H7 (cell line): ENCODE results near the gene COBL. TPM values are rescaled to one million over a fixed set of nuclear protein-coding genes. Genes with fewer than 3 reads are reported as not detected.

Experiments used
- DNase-seq: peaks from one replicate; pipeline ENCODE4 v3.0.0; 2012
- H3K27me3 ChIP-seq: 2 replicates; pipeline ENCODE4 v1.6.0; 2011; ENCODE audit warnings: mild to moderate bottlenecking, low read length; ENCODE audit not compliant: control insufficient read depth, insufficient read depth
- H3K36me3 ChIP-seq: replicated peaks from 2 replicates; pipeline ENCODE4 v1.5.1; 2011; ENCODE audit warnings: low read length; ENCODE audit not compliant: control insufficient read depth, insufficient read depth
- H3K4me3 ChIP-seq: 2 replicates; pipeline ENCODE4 v1.5.1; 2011; ENCODE audit warnings: low read depth, mild to moderate bottlenecking, control low read depth, low read length, moderate library complexity; ENCODE audit not compliant: insufficient read depth
- total RNA-seq: library from RNA; depleted of rRNA; stranded (reverse); fragments of >200 nt; shearing (Covaris generic); gene quantifications from 2 replicates; pipeline ENCODE4 v1.2.3, GENCODE V29; 2014

COBL gene
- total RNA-seq, 1 experiment from 2014 or later = 4.6 TPM

DNA sequence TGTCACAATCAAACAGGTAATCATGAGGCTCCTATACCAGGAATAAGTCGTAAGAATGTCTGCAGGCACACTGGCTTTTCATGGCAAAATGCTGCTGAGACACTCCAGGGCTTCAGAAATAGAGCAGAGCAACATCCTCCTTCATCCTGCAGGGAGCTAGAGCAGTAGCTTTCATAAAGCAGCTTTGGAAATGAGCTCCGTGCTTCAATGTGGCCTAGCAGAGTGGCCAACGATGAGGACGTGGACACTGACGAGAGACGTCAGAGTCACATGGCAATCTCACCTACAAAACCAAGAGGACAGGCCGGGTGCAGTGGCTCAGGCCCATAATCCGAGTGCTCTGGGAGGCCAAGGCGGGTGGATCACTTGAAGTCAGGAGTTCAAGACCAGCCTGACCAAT lies 9.8 kb downstream of the COBL start:
- H3K4me3 ChIP-seq = no peak overlapping the region
- no peaks in the 10 kb centered on the region for H3K27me3 ChIP-seq
- no peak for DNase-seq
- H3K36me3 ChIP-seq = no peaks in the 10 kb centered on the region; the same call in 1 of the 2 replicates

DNA sequence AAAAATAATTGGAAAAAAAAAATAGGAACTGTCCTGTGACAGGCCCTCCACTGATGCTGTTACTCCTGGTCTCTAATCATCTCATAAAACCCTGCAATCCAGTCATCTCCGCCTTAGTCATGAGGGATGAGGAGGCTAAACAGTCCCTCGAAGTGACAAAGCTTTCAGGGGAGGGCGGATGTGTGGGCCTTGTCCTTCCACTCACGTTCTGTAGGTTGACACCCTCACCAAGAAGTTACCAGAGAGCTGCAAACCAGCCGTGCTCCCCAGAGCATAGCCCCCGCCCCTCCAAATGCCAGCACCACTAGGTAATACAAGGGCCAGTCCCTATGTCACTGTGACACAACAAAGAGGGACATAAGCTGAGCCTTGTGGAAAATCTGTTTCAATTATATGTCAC lies 11.9 kb downstream of the COBL start:
- Histone ChIP-seq H3K4me3 (no peak overlapping the region), H3K27me3 (no peaks in the 10 kb centered on the region), H3K36me3 (no peaks in the 10 kb centered on the region)
- DNase-seq = no peak

DNA sequence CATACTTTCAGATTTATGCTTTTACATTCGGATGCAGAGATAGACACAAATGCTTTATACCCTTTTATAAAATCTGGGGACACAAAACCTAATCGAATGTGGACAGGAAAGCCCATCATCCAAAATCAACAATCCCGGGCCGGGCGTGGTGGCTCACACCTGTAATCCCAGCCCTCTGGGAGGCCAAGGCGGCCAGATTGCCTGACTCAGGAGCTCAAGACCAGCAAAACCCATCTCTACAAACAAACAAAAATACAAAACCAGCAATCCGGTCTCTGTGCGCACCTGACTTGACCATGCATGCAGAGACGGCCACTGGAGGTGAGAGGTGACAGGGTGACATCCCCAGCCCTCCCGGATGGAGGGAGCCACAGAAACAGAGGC lies 13.5 kb downstream of the COBL start:
- Histone ChIP-seq H3K27me3 (no peaks in the 10 kb centered on the region), H3K4me3 (no peak overlapping the region), H3K36me3 (no peaks in the 10 kb centered on the region)
- DNase-seq = no peak

DNA sequence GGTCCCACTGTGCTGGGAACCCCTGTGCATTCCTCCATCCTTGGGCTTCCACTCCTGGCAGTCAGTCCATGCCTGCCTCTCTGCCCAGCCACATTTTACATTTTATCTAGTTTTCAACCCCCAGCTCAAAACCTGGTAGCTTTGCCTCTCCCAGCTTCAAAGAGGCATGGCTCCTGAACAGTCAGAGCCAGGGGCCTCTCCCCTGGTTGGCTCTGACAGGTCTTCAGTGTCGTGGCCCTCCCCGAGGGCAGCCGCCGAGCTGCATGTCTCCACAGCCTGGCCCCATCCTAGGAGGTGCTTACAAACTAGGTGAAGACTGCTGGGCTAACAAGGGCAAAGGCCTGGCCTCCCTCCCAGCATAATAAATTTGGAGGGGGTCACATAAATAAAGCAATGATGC lies 14.8 kb downstream of the COBL start:
- no peak for DNase-seq
- H3K27me3 ChIP-seq = no peaks in the 10 kb centered on the region
- no peaks in the 10 kb centered on the region for H3K36me3 ChIP-seq
- no peak overlapping the region for H3K4me3 ChIP-seq

DNA sequence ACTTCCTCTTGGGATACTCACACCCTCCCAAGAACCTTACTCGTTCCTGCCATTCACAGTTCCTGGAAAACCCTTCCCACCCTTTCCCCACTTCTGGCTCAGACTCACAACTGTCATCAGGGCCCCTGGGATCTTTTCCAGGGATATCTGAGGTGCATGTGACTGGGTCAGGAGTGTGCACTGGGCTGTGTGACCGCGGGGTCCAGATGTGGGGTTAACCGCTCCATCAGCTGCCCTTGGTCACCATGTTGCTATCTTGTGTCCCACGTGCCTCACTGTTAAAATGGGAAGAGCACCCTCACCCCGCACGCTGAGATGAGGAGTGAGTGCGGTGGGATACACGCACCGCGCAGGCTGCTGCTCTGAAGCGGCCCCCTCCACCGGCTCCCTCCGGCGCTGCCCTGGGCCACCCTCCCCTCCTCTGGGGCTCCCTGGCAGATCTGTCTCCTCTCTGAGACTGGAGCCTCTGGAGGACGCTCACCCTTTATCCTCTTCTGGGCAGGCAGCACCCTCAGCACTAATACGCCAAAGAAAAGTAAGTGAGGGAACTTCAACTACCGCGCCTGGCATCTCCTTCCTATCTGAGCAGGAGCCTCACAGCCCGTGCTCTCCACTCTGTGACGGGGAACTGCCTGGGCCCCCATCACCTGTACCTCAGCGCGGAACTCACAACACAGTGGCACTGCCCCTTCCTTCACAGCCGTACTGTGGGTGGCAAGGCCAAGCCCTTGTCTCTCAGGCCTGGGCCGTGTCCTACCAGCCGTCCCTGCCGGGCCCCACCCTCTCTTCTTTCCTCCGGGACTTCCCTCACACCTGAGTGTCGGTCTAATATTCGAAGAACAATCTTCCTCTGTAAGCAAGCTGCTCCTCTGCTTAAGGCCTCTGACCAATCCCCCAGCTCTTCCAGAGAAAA lies 15.6 kb downstream of the COBL start:
- DNase-seq = no peak
- Histone ChIP-seq H3K4me3 (no peak overlapping the region), H3K36me3 (no peaks in the 10 kb centered on the region), H3K27me3 (no peaks in the 10 kb centered on the region)

DNA sequence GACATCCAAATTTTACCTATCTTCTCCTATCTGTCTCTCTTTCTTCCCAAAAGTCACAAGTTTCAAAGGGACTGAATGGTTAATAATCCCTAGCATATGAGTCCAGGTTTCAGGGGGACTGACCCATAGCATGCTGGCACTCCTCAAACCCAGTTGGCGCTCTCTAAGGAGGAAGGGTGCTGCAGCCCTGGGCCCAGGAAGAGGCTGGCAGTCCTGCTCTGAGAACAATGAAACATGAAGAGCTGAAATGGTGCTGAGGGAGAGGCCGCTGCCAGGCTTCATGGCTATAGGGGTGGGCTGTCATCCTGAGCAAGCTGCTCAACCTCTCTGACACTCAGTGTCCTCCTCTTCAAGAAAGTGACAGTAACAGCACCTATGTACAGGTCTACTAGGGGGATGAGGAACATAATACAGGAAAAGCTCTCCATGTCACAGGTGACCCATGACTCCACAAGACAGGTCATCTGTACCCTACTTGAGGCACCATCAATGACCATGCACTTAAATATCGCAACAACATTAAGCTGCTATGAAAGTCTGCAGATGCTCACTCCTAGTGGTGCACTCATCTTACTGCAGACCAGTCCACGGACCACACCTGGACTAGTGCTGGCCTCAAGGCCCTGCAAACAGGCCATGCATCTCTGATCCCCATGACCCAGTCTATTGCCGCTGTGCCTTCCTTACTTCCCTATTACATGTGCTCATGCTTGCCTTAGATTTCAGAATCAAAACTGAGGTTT lies 17.0 kb downstream of the COBL start:
- DNase-seq = peak; percentile 43
- Histone ChIP-seq H3K27me3 (no peaks in the 10 kb centered on the region), H3K36me3 (no peaks in the 10 kb centered on the region), H3K4me3 (no peak overlapping the region)

DNA sequence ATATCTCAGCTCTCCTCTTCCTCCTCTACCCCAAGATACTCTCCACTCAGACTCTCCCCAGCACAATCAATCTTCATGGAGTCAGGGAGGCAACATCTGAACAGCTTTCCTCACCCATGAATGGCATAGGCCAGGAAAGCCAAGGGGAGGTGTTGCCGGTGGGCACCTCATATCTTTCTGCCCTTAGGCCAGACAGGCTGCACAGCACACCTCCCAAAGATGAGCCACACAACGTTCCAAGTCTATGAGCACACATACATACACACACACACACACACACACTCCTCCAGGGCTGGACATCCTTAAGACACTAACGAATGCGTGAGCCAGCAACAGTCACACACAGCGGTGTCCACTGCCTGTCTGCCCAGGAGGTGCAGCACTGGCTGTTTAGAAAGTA lies 17.7 kb downstream of the COBL start:
- no peak for DNase-seq
- Histone ChIP-seq H3K36me3 (no peaks in the 10 kb centered on the region), H3K4me3 (no peak overlapping the region), H3K27me3 (no peaks in the 10 kb centered on the region)

DNA sequence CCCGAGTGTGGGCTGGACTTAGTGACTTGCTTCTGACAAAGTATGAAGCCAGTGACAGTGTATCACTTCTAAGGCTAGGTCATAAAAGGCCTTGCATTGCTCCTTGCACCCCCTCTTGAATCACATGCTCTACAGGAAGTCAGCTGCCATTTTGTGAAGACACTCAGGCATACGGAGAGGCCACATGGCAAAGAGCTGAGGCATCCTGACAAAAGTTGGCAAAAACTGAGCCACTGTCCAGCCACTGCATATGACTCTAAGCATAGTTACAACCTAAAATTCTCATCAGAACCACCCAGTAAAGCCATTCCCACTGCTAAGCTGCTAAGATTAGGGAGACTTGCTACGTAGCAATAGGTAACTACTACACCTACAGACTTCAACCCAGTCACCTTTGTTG lies 18.6 kb downstream of the COBL start:
- no peak overlapping the region for H3K4me3 ChIP-seq
- no peaks in the 10 kb centered on the region for H3K27me3 ChIP-seq
- no peak for DNase-seq
- no peaks in the 10 kb centered on the region for H3K36me3 ChIP-seq

DNA sequence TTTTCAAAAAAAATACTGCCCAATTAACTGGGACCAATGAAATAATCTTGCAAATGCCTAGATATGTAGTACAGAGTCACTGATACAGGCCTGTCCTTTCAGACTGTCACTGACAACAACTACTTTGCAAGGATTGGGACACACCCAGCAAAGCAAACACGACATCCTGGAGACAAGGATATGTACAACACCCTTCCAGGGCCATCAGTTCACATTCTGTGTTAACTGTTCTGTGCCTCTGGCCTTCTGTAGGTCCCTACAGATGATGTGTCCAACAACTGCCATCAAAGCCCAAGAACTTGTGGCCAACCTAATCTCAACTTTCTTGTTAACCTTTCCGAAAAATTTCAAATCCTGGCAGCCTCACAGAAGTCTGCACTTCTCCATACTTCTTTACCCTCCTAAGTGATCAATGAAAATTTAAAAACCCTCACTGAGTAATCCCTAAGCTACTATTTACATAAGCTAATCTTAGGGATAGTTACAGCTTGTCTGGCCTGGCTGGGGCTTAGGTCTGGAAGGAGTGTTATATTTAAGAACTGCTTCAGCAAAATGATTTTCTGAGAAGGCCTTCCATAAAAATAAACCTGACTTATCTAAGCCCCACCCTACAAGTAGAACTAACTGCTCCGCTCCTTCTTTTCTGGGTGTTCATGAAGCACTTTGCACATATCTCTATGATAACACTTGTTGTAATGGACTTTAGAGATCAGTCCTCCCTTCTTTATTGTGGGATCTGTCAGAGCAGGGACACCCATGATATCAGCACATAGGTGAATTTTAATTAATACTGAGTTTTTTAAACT lies 21.0 kb downstream of the COBL start:
- Histone ChIP-seq H3K27me3 (no peaks in the 10 kb centered on the region), H3K36me3 (no peaks in the 10 kb centered on the region), H3K4me3 (no peak overlapping the region)
- no peak for DNase-seq

DNA sequence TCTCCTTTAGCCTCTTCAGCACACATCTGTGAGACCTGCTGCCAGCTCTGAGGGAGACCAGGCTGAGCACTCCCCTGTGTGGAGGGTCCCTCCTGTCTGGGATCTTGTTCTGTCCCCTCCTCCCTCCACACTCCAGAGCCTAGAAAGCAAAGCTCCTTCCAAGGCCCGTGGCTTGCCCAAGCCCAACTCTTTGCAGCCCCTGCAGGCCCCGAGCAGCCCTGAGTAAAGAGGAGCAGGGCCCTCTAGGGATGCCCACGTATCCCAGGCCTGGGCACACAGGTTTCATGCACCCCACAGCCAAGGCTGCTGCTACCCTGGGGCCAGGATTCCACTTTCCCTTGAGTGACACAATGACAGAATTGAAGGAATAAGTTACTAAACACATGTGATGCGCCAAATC lies 24.0 kb downstream of the COBL start:
- no peak for DNase-seq
- H3K27me3 ChIP-seq = no peaks in the 10 kb centered on the region
- no peak overlapping the region for H3K4me3 ChIP-seq
- no peaks in the 10 kb centered on the region for H3K36me3 ChIP-seq

DNA sequence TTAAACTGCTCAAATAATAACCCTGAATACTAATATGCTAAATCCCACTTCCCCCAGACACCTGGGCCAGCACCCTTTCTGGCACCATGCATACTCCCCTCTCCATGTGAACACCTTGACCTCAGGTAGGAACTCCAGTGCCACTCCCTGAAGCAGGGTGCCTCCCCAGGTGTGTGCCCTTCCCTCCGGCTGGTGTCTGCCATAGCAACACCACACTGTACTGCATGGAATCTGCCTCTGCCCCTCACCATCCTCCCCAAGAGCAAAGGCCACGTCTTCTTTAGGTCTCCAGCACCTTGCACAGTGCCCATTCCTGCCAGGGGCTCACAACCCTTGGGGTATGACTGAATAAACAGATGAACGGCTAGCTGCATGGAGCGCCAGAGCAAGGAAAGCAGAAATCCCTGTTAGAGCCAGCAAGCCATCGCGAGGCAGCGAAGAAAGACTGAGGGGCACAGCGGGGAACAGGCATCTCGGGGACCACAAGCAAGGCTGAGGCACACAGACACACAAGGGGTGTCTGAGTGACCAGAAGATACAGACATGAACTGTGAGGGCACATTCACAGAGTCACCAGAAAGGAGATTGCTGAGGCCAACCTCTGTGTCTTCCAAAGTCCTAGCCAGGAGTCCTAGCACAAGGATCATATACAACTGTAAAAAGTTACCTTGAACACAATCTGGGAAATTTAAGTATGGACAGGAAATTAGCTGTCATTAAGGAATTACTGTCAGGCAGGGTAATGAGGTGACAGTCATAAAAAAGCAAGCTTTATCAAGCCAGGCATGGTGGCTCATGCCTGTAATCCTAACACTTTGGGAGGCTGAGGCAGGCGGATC lies 25.7 kb downstream of the COBL start:
- H3K27me3 ChIP-seq = no peaks in the 10 kb centered on the region
- H3K4me3 ChIP-seq = no peak overlapping the region
- H3K36me3 ChIP-seq = no peaks in the 10 kb centered on the region
- no peak for DNase-seq

DNA sequence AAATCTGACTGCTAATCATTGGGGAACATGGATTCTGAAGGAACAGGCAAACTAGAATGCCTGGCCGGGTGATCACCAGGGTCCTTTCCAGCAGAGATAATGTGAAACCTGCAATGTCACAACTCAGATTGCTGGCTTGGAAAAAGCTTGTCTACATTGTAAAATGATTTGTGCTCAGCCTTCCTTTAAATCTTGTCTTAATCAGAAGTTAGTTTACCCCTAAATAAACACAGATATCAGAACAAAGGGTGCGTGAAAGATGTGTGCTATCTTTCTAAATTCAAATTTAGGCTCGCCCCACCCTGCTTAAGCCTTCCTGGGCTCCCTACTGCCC lies 26.3 kb downstream of the COBL start:
- DNase-seq = no peak
- Histone ChIP-seq H3K36me3 (no peaks in the 10 kb centered on the region), H3K4me3 (no peak overlapping the region), H3K27me3 (no peaks in the 10 kb centered on the region)

DNA sequence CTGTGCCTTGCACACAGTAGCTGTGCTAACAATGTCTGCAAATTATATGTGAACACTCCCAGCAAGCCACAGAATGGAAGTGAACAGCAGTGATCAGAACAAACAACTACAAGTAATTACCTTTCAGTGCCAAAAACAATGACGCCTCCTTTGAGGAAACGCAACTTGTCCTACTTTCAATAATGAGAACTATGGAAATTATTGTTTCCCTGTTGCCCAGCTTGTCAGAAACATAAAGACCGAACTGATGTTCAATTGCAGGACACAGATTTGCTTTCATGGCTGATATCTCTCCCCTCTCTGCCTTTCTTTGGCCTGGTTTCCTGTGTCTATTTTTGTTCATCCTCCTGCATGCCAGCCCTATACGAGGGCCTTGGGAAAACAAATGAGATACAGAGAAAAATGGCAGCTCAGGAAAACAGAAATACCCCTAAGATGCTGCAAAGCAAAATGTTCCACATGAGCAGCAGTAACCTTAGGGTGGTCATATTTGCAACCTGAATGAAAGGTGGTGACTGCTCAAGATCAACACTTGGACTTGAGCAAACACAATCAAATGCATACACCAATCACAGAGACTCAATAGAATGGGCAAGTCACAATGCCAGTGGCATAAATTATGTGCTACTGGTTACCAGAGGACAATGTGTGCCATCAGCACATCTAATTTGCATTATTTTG lies 26.8 kb downstream of the COBL start:
- DNase-seq = no peak
- no peaks in the 10 kb centered on the region for H3K27me3 ChIP-seq
- no peaks in the 10 kb centered on the region for H3K36me3 ChIP-seq
- H3K4me3 ChIP-seq = no peak overlapping the region
